Omental fat pad (tissue), 4 donors: ENCODE results near the gene OSTM1. TPM values are rescaled to one million over a fixed set of nuclear protein-coding genes. Genes with fewer than 3 reads are reported as not detected.

Source experiments
- ATAC-seq: fragments of 150-250 bp; one replicate; pipeline ENCODE4 v1.9.1; 2016; ENCODE audit warnings: mild to moderate bottlenecking, moderate library complexity; ENCODE audit not compliant: low FRiP score
- DNase-seq: peaks from one replicate; pipeline ENCODE4 v3.0.0-alpha.2; 2019; ENCODE audit warnings: low spot score
- CTCF ChIP-seq, 3 donors: fragments of 450-650 bp; IDR thresholded peaks; one replicate each; pipeline ENCODE4 v1.5.1; 2016 to 2017; ENCODE audit warnings: antibody characterized with exemption in 3 of 3, mild to moderate bottlenecking in 3 of 3, moderate library complexity in 2 of 3
- total RNA-seq, 4 donors: library from RNA; depleted of rRNA; stranded (reverse); fragments of >200 nt; gene quantifications; one replicate each; pipeline ENCODE4 v1.1.0, GENCODE V29; 2016

OSTM1 gene
- 10 to 100 TPM; 38.5 to 53.4 (median 43.1) TPM for total RNA-seq

DNA sequence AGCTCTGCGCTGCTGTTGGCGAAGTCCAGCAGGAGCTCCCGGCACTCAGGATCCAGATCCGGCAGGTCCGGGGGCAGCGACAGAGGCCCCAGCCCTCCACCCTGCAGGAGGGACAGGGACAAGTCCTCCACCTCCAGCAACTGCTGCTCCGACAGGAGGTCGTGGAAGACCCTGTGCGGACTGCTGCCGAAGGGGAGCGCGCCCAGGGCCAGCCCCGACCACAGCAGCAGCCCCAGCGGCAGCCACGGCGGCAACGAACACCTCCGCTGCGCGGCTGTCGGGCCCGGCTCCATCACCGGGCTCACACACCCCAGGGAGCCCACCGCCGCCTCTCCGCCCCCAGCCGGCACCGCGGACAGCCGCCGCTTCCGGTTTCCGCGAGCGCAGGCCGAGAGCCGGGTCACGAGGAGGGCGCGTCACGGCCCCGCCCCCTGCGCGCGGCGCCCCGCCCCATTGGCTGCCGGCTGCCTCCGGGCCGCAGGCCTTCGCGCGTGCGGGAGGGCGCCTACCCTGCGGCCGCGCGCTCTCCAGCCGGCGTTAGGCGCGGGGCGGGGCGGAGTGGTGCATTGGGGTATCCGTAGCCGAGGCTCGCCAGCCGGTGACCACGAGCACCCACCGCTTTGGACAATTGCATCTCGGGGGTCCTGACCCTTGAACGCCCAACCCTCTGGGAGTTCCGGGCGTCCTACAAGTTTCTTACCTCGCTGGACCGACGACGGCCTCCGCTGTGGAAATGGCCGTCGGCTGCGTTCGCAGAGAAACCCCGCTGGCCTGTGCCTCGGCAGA, at the start of gene OSTM1:
OSTM1 (minus strand) TSS at position 383 of the 786 bp plus-strand sequence; CDS start at position 293, 90 bp downstream.
- peak; percentile 99 for ATAC-seq
- peak; percentile 69 for DNase-seq
- TF ChIP-seq CTCF (IDR thresholded peaks at IDR 0.05), result no peak

DNA sequence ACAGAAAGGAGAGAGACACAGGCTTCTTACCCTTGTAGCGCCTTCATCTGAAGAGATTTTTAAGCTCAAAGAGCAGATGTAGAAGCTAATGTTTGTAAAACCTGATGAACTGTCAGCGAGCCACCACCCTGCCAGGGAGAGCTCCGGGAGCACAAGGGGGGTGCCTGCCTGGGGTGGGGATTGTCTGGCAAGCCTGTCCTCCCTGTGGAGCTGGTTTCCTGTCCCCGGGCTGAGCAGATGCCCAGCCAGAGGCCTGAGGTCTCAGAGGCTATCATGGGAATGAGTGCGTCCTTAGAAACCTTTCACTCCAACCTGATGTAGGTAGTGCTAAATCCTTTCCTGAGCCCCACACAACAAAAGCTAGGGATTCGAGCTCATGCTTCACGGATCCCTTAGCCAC, 49.4 kb upstream of the OSTM1 start:
- no peak for ATAC-seq
- no peak for TF ChIP-seq CTCF (IDR thresholded peaks at IDR 0.05)
- no peak for DNase-seq

GRCh38 chr6:108123481-108123929, 49.0 kb upstream of the OSTM1 start:
- DNase-seq, result no peak
- ATAC-seq, result no peak
- no peak for TF ChIP-seq CTCF (IDR thresholded peaks at IDR 0.05)

- TF ChIP-seq CTCF (IDR thresholded peaks at IDR 0.05), result no peak
- DNase-seq (no peak), ATAC-seq (no peak)
Observed at GRCh38 chr6:108121612-108122011, 47.1 kb upstream of the OSTM1 start.

DNA sequence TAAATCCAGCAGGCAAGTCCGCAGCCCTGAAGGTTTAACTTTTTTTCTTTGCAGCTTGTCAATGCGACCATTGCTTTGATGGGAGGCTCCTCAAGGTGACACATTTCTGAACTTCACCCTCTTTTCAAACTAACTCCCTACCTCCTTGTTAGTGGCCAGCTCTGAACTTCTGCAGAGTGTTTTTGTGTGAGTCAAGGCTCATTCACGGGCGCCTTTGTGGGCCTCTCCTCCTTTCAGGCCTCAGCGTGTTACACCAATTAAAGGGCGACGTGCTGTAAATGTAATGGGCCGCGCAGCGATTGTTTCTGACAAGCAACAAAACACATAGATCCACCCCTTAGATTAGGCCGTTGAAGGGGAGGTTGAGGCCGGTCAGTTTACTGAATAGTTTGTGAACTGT, 45.8 kb upstream of the OSTM1 start:
- no peak for ATAC-seq
- no peak for DNase-seq
- no peak for TF ChIP-seq CTCF (IDR thresholded peaks at IDR 0.05)

DNA sequence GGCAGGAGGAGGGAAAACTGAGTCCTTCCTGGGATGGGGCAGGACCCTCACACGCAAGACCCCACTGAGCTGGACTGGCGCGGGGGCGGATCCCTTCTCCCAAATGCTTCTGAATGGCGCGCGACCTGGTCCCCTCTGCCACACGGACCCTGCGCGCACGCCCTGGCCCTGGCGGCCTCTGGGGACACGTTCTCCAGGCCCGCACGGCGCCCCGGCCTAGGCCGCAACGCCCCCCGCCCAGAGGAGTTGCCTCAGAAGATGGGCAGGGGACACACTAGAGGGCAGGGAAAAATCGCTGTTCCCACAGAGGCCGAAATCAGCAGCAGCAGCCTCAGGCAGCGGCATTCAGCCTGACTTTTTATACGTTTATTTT, 45.2 kb upstream of the OSTM1 start:
- no peak for ATAC-seq
- DNase-seq, result no peak
- no peak for TF ChIP-seq CTCF (IDR thresholded peaks at IDR 0.05)
